ENCODE results near the gene RRP1.
"Not testable (repeated sequence)": the region's sequence is repeated elsewhere in the genome, so short reads cannot be mapped to it uniquely, and the experiment has no call there.

Gene RRP1

GRCh38 chr21:43842742-43843141 is 53.4 kb downstream of the RRP1 start:
- ChIA-PET CTCF (interaction anchor here (0.6 kb wide), 1 partner anchor 217 kb away, joined by 3 read pairs; no protein-coding TSS in a partner anchor), POLR2A (ENCODE audit: low non-redundant PET) (no interaction called here)
- H3K27ac ChIP-seq: no peak overlapping the region
- no peak for DNase-seq (ENCODE audit: low spot score)
- TF ChIP-seq CTCF (conservative IDR thresholded peaks at IDR 0.05; ENCODE audit: low read depth): no peak

GRCh38 chr21:43844906-43845305 is 55.5 kb downstream of the RRP1 start:
- H3K27ac ChIP-seq; POLR2A ChIA-PET (ENCODE audit: low non-redundant PET); DNase-seq (ENCODE audit: low spot score): not testable (repeated sequence)
- CTCF ChIA-PET: interaction anchor here (1.4 kb wide), 1 partner anchor 34 kb away, joined by 9 read pairs; no protein-coding TSS in a partner anchor

- ChIA-PET POLR2A (ENCODE audit: low non-redundant PET) (no interaction called here), CTCF (interaction anchor here (1.4 kb wide), 1 partner anchor 35 kb away, joined by 9 read pairs; no protein-coding TSS in a partner anchor)
- H3K27ac ChIP-seq: no peak overlapping the region
- no peak for DNase-seq (ENCODE audit: low spot score)
- TF ChIP-seq CTCF (conservative IDR thresholded peaks at IDR 0.05; ENCODE audit: low read depth): no peak
These were observed 56.0 kb downstream of the RRP1 start for GRCh38 chr21:43845386-43845785.

GRCh38 chr21:43846430-43846829 is 57.1 kb downstream of the RRP1 start:
- DNase-seq (ENCODE audit: low spot score): no peak
- no peak for TF ChIP-seq CTCF (conservative IDR thresholded peaks at IDR 0.05; ENCODE audit: low read depth)
- CTCF ChIA-PET: interaction anchor here (1.4 kb wide), 1 partner anchor 36 kb away, joined by 9 read pairs; no protein-coding TSS in a partner anchor
- POLR2A ChIA-PET (ENCODE audit: low non-redundant PET): no interaction called here
- H3K27ac ChIP-seq: no peak overlapping the region

GRCh38 chr21:43847301-43847700 is 57.9 kb downstream of the RRP1 start:
- H3K27ac ChIP-seq: no peak overlapping the region
- CTCF ChIA-PET: no interaction called here
- no peak for DNase-seq (ENCODE audit: low spot score)
- no peak for TF ChIP-seq CTCF (conservative IDR thresholded peaks at IDR 0.05; ENCODE audit: low read depth)
- POLR2A ChIA-PET (ENCODE audit: low non-redundant PET): no interaction called here

- no peak for TF ChIP-seq CTCF (conservative IDR thresholded peaks at IDR 0.05; ENCODE audit: low read depth)
- ChIA-PET CTCF (interaction anchor here (0.6 kb wide), 1 partner anchor 36 kb away, joined by 3 read pairs; no protein-coding TSS in a partner anchor), POLR2A (ENCODE audit: low non-redundant PET) (no interaction called here)
- no peak overlapping the region for H3K27ac ChIP-seq
- DNase-seq (ENCODE audit: low spot score): no peak
These were observed 59.4 kb downstream of the RRP1 start for GRCh38 chr21:43848771-43849170.

GRCh38 chr21:43849532-43850299 is 60.3 kb downstream of the RRP1 start:
- DNase-seq (ENCODE audit: low spot score): no peak
- ChIA-PET POLR2A (ENCODE audit: low non-redundant PET) (no interaction called here), CTCF (interaction anchor here (0.6 kb wide), 2 partner anchors 37 to 126 kb away, joined by 3 read pairs; no protein-coding TSS in a partner anchor)
- TF ChIP-seq CTCF (conservative IDR thresholded peaks at IDR 0.05; ENCODE audit: low read depth): no peak
- no peak overlapping the region for H3K27ac ChIP-seq

Data from RWPE1 (cell line).